ENCODE results near the gene TMEM129.
"Not testable (repeated sequence)": the region's sequence is repeated elsewhere in the genome, so short reads cannot be mapped to it uniquely, and the experiment has no call there.

TMEM129 gene

DNA sequence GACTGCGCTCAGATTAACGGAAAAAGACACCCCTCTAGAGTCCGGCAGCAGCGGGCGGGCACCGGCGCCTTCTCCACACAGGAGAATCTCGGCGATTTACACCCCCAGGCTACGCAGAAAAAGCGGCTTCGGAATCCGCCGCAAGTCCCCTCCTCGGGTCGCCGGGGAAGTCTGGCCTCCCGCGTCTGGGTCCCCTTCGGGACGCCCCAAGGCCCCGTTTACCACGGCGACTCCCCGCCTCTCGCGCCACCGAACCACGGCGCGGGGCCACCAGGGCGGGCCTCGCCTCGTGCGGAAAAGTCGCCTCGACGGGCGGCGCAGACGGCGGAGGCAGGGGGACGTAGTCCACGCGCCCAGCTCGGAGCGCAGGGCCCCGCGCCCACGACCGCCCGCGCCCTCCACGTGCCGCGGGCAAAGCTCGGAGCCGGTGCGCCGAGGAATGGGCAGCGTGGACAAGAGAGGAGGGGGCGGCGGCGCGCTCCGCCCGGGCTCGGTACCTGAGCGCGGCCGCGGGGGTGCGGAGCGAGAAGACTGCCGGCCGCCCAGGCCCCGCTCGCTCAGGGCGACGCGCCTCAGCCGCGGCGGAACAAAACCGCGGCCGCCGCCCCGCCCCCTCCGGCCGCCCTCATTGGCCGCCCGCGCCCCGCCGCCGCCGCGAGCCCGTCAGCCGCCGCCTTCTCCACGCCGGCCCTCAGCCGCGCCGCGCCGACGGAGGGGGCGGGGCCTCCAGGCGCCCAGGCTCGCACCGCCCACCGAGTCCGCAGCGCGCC, 37.2 kb downstream of the TMEM129 start, which contains the start of gene FAM53A:
TSS of gene FAM53A (minus strand) at position 578 of the 770 bp plus-strand sequence. CDS start 15,572 bp downstream, outside the sequence.
- Mint-ChIP-seq H3K4me1 (peaks cover 10% of the 10 kb centered on the region), H3K27me3 (no peaks in the 10 kb centered on the region), H3K9me3 (no peaks in the 10 kb centered on the region), H3K4me3 (peak within 1 kb of the TSS; percentile 85), H3K36me3 (ENCODE audit: insufficient read depth) (peaks cover 4% of the 10 kb centered on the region), H3K27ac (ENCODE audit: low read depth) (peak within 1 kb of the TSS; percentile 77)
- DNase-seq (ENCODE audit: low spot score in 2 of 2) (peak; percentile 13 to 27), ATAC-seq (replicated peaks; ENCODE audit: extremely low read depth, poor library complexity, severe bottlenecking) (peak; percentile 86)

DNA sequence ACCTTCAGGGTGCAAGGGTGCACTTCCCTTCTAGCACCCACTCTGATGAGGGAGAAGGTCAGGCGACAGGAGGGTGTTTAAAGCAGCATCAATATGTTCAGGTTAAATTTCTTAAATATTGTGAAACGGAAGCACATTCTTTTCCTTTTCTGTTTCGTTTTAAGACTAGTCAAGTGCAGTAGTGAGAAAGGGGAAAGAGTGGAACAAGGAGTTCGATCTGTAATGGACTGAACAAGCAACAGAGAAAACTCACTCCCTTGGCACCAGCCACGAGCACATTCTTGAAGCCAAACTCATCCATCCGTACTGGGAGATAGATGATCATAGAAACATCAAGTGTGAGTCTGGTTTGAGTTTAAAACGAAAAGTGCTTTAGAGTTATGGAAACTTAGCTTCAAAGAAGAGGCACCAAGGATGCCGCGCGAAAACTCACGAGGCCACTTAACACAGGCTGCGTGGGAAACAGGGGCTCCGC, 37.8 kb downstream of the TMEM129 start:
- Mint-ChIP-seq H3K4me1 (peaks cover 10% of the 10 kb centered on the region), H3K27ac (ENCODE audit: low read depth) (peak overlapping the region; percentile 77), H3K9me3 (no peaks in the 10 kb centered on the region), H3K36me3 (ENCODE audit: insufficient read depth) (peaks cover 4% of the 10 kb centered on the region), H3K27me3 (no peaks in the 10 kb centered on the region), H3K4me3 (peak overlapping the region; percentile 85)
- no peak for DNase-seq (ENCODE audit: low spot score in 2 of 2)
- peak; percentile 4 for ATAC-seq (replicated peaks; ENCODE audit: extremely low read depth, poor library complexity, severe bottlenecking)

DNA sequence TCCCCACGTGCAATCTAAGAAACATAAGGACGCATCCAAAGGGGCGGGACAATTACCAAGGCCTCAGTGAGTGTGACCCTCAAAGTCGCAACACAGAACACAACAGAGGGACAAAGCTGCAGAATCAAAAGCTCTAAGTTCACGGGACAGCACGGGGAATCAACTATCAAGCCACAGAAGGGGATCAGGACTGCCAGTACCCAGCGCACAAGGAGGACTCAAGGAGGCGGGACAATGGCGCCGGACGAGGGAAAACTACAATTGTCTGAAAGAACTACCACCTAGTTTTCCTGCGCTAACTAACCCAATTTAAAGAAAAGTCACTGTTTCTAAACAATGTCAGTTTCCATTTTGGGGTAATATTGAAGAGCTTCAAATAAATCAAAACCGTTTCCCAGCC, 38.3 kb downstream of the TMEM129 start:
- Mint-ChIP-seq H3K27ac (ENCODE audit: low read depth) (peak overlapping the region; percentile 77), H3K36me3 (ENCODE audit: insufficient read depth) (peaks cover 4% of the 10 kb centered on the region), H3K4me1 (peaks cover 10% of the 10 kb centered on the region), H3K4me3 (peak overlapping the region; percentile 85), H3K9me3 (no peaks in the 10 kb centered on the region), H3K27me3 (no peaks in the 10 kb centered on the region)
- ATAC-seq (replicated peaks; ENCODE audit: extremely low read depth, poor library complexity, severe bottlenecking) = no peak
- no peak for DNase-seq (ENCODE audit: low spot score in 2 of 2)

DNA sequence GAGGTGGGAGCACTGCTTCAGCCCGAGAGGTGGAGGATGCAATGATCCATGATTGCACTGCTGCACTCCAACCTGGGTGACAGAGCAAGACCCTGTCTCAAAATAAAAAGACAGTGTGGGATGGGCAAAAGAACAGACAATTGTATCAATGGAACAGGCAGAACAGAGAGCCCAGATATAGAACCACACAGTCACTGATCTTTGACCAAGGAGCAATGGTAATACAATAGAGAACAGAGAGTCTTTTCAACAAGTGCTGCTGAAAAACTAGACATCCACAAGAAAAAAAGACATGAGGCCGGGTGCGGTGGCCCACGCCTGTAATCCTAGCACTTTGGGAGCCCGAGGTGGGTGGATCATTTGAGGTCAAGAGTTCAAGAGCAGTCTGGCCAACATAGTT, 42.9 kb downstream of the TMEM129 start:
- Mint-ChIP-seq H3K36me3 (ENCODE audit: insufficient read depth) (no peaks in the 10 kb centered on the region), H3K9me3 (no peaks in the 10 kb centered on the region), H3K27ac (ENCODE audit: low read depth) (no peak overlapping the region), H3K4me1 (peaks cover 6% of the 10 kb centered on the region), H3K27me3 (peaks cover 11% of the 10 kb centered on the region), H3K4me3 (no peak overlapping the region)
- DNase-seq (ENCODE audit: low spot score in 2 of 2) (no peak), ATAC-seq (replicated peaks; ENCODE audit: extremely low read depth, poor library complexity, severe bottlenecking) (no peak)

DNA sequence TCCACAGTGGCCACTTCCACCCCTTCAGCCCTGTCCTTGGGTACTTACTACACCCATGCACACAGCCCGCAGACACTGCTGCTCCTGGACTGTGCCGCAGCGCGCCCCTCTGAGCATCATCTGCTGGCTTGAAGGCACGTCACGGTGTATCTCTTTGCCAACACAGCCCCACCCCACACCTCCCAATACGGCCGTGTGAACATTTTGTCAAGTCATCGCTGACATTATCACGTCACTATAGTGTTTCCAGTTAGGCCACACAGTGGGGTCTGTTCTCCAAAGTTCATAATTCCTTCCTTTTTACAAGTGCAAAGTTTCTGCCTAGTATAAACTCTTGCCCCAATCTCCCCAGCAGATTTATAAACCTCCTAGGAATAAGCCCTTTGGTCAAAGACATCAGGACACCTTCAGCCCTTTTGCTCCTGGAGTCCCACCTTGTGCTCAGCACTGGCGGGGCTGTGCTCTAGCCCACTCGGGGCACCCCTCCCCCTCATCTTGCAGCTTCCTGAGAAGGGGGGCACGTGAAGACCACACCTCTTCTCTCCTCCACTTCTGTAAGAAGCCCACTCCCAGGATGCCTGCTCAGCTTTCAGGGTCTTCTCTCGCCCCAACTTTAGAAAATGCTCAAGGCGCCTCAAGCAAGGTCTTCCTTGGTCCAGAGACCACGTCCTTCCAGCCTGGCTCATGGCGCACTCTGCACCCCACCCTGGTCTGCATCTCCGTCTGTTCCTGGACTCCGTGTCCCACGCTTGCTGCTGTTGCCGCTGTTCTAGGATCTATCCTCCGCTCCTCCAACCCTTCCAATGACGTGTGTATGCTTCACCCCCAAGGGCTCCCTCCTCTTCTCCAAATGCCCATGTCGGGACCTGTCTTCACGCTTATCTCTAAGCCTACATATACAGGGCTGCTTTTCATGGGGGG, 44.3 kb downstream of the TMEM129 start:
- ATAC-seq (replicated peaks; ENCODE audit: extremely low read depth, poor library complexity, severe bottlenecking) = no peak
- H3K4me3 Mint-ChIP-seq = no peak overlapping the region
- no peaks in the 10 kb centered on the region for H3K4me1 Mint-ChIP-seq
- H3K9me3 Mint-ChIP-seq = no peaks in the 10 kb centered on the region
- H3K36me3 Mint-ChIP-seq (ENCODE audit: insufficient read depth) = no peaks in the 10 kb centered on the region
- H3K27me3 Mint-ChIP-seq = peaks cover 11% of the 10 kb centered on the region
- DNase-seq (ENCODE audit: low spot score in 2 of 2) = no peak
- H3K27ac Mint-ChIP-seq (ENCODE audit: low read depth) = no peak overlapping the region

DNA sequence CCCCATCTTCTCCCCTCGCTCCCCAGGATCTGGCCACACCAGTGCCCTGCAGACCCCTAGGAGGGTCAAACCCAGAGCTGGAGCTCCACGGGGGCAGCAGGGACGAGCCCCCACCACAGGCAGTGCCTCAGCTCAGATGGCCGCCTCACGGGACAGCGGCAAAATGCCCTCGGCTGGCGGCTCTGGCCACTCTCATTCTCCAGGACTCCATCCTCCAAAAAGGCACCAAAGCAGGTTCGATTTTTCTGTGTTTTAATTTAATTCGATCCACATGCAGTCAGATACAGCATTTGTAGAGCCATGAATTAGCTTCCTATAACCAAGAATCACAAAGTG, 45.4 kb downstream of the TMEM129 start:
- Mint-ChIP-seq H3K36me3 (ENCODE audit: insufficient read depth) (no peaks in the 10 kb centered on the region), H3K27ac (ENCODE audit: low read depth) (no peak overlapping the region), H3K9me3 (no peaks in the 10 kb centered on the region), H3K4me3 (no peak overlapping the region), H3K4me1 (no peaks in the 10 kb centered on the region), H3K27me3 (peaks cover 11% of the 10 kb centered on the region)
- no peak for ATAC-seq (replicated peaks; ENCODE audit: extremely low read depth, poor library complexity, severe bottlenecking)
- DNase-seq (ENCODE audit: low spot score in 2 of 2) = no peak

DNA sequence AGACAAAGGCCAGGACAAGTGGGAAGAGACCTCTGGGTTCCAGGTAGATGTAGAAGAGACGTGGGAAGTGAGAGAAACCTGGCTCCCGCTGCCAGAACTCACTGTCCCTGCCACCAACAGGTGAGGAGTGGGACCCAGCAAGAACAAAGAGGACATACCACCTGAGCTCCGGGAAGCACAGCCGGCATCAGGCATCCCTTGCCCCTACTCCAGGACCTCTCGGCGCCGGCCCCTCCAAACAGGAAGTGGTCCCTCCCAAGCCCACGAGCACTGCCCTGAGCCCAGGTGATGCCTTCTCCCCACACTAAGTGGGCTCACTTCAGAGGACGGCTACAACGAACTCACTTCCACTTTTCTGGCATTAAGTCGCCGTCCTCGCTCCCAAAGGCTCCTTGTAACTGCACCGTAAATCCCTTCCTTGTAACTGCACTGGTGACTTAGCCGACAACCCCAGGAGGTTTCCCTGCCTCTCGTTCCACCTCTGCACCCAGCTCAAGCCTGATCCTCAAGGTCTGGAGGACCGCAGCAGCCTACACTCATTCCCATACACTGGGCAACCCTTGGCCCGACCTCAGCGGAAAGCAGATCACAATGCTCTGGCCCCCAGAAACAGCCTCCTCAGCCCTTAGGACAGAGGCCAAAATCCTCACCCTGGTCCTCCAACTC, 45.9 kb downstream of the TMEM129 start:
- Mint-ChIP-seq H3K27me3 (peaks cover 11% of the 10 kb centered on the region), H3K4me1 (no peaks in the 10 kb centered on the region), H3K4me3 (no peak overlapping the region), H3K27ac (ENCODE audit: low read depth) (no peak overlapping the region), H3K36me3 (ENCODE audit: insufficient read depth) (no peaks in the 10 kb centered on the region), H3K9me3 (no peaks in the 10 kb centered on the region)
- DNase-seq (ENCODE audit: low spot score in 2 of 2) = no peak
- no peak for ATAC-seq (replicated peaks; ENCODE audit: extremely low read depth, poor library complexity, severe bottlenecking)

DNA sequence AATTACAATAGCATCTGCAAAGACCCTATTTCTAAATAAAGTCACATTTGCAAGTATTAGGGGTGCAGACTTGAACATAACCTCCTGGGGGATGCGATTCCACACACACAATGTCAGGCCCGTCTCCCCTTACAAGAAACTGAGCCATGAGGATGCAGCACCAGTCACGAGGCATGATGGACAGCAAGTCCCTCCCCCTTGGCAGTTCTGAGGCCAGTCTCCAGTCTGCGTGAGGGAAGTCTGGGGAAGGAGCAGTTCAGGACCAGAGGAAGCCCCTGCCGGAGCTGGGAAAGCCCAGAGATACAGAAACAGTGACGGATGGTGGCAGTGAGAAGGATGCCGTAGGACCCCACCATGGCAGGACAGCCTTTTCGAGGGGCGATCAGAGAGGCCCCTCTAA, 46.4 kb downstream of the TMEM129 start:
- DNase-seq (ENCODE audit: low spot score in 2 of 2) (no peak), ATAC-seq (replicated peaks; ENCODE audit: extremely low read depth, poor library complexity, severe bottlenecking) (no peak)
- H3K4me3 Mint-ChIP-seq = no peak overlapping the region
- no peaks in the 10 kb centered on the region for H3K9me3 Mint-ChIP-seq
- peaks cover 11% of the 10 kb centered on the region for H3K27me3 Mint-ChIP-seq
- H3K27ac Mint-ChIP-seq (ENCODE audit: low read depth) = no peak overlapping the region
- H3K36me3 Mint-ChIP-seq (ENCODE audit: insufficient read depth) = no peaks in the 10 kb centered on the region
- H3K4me1 Mint-ChIP-seq = no peaks in the 10 kb centered on the region

DNA sequence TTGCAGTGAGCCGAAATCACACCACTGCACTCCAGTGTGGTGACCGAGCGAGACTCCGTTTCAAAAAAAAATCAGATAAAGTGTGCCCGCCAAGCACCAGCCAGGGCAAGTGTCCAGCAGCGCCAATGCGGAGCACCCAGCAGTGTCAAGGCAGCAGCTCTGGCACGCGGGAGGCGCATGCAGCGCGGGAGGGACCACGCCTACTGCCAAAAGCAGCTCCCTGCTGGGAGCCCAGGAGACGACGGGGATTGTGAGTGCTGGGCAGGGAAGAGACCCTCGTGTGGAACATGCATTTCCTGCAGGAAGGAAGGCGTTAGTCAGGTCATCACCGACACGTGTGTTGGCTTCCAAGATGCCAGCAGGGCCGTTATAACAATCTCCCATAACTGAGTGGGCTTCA, 47.5 kb downstream of the TMEM129 start:
- ATAC-seq (replicated peaks; ENCODE audit: extremely low read depth, poor library complexity, severe bottlenecking) (no peak), DNase-seq (ENCODE audit: low spot score in 2 of 2) (no peak)
- Mint-ChIP-seq H3K27ac (ENCODE audit: low read depth) (no peak overlapping the region), H3K36me3 (ENCODE audit: insufficient read depth) (no peaks in the 10 kb centered on the region), H3K4me1 (no peaks in the 10 kb centered on the region), H3K4me3 (no peak overlapping the region), H3K9me3 (no peaks in the 10 kb centered on the region), H3K27me3 (peaks cover 11% of the 10 kb centered on the region)

DNA sequence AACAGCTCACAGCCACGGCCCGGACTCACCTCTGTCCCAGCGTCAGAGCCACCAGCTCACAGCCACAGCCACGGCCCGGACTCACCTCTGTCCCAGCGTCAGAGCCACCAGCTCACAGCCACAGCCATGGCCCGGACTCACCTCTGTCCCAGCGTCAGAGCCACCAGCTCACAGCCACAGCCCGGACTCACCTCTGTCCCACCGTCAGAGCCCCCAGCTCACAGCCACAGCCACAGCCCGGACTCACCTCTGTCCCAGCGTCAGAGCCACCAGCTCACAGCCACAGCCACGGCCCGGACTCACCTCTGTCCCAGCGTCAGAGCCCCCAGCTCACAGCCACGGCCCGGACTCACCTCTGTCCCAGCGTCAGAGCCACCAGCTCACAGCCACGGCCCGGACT, 50.1 kb downstream of the TMEM129 start:
- not testable (repeated sequence) for ATAC-seq (replicated peaks; ENCODE audit: extremely low read depth, poor library complexity, severe bottlenecking); H3K4me3 Mint-ChIP-seq; H3K27me3 Mint-ChIP-seq; H3K27ac Mint-ChIP-seq (ENCODE audit: low read depth); DNase-seq (ENCODE audit: low spot score in 2 of 2); H3K36me3 Mint-ChIP-seq (ENCODE audit: insufficient read depth); H3K4me1 Mint-ChIP-seq; H3K9me3 Mint-ChIP-seq

DNA sequence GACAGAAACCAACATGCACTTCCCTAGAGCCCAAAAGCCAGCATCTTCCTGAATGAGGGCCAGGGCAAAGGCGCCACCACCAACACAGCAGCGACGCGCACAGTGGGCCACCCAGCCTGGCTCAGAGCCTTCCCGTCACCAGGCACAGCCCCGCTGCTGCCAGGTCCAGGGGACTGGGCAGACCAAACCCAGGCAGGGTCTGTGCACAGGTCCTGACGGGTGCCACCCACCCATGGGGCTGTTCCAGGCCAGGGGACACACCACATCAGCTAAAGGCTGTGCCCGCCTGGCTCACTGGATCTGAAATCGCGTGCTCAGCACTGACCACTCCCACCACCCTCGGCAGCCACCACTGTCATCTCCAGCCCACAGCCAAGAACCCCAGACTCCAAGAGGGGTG, 50.8 kb downstream of the TMEM129 start:
- ATAC-seq (replicated peaks; ENCODE audit: extremely low read depth, poor library complexity, severe bottlenecking) = no peak
- Mint-ChIP-seq H3K36me3 (ENCODE audit: insufficient read depth) (no peaks in the 10 kb centered on the region), H3K27me3 (peaks cover 2% of the 10 kb centered on the region), H3K4me1 (no peaks in the 10 kb centered on the region), H3K4me3 (no peak overlapping the region), H3K27ac (ENCODE audit: low read depth) (no peak overlapping the region), H3K9me3 (no peaks in the 10 kb centered on the region)
- no peak for DNase-seq (ENCODE audit: low spot score in 2 of 2)

DNA sequence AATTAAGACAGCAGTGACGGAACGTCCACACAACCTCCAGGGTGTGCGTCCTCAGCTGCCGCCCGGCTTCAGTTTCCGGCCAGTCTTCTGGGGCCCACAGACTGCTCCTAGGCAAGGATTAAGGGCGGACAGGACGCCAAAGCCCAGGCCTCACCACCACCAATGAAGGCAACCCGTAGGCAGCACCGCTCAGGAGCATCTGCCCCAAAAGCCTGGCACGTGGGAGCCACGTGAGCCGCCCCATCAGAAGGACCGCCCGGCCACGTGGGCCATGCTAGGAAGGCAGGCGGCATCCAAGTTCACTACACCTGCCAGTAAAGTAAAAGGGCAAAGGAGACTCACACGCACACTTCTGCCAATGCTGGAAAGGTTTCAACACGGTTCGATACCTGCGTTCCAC, 51.3 kb downstream of the TMEM129 start:
- no peaks in the 10 kb centered on the region for H3K4me1 Mint-ChIP-seq
- H3K27me3 Mint-ChIP-seq = no peaks in the 10 kb centered on the region
- no peak overlapping the region for H3K27ac Mint-ChIP-seq (ENCODE audit: low read depth)
- H3K4me3 Mint-ChIP-seq = no peak overlapping the region
- H3K36me3 Mint-ChIP-seq (ENCODE audit: insufficient read depth) = no peaks in the 10 kb centered on the region
- no peaks in the 10 kb centered on the region for H3K9me3 Mint-ChIP-seq
- ATAC-seq (replicated peaks; ENCODE audit: extremely low read depth, poor library complexity, severe bottlenecking) (no peak), DNase-seq (ENCODE audit: low spot score in 2 of 2) (no peak)

All from central memory CD8-positive, alpha-beta T cell (primary cell).